ENCODE measurements around the gene CDK4. TPM values are rescaled to one million over a fixed set of nuclear protein-coding genes. Genes with fewer than 3 reads are reported as not detected.
A peak's percentile ranks its signal among the peaks of the same experiment; 100 is the strongest.

Gene CDK4
- total and polyA plus RNA-seq, 2 of the 13 experiments (the other 11 are each of a cell fraction or from before 2014, with no cell fraction given): 191 to 209 TPM

- TF ChIP-seq TOPORS (CRISPR knock-in tag; IDR thresholded peaks at IDR 0.05) (no peak), POGK (CRISPR knock-in tag; conservative IDR thresholded peaks at IDR 0.05) (peak; percentile 91), MED13 (CRISPR knock-in tag; IDR thresholded peaks at IDR 0.05) (peak; percentile 51; the same call in 1 of the 2 replicates), YEATS4 (CRISPR knock-in tag; IDR thresholded peaks at IDR 0.05; ENCODE audit: borderline replicate concordance) (peak; percentile 93), SNAPC4 (CRISPR knock-in tag; IDR thresholded peaks at IDR 0.05) (peak; percentile 89; the same call in 1 of the 2 replicates), ZNF383 (CRISPR knock-in tag; IDR thresholded peaks at IDR 0.05; ENCODE audit: borderline replicate concordance) (no peak), ZMYM3 (CRISPR knock-in tag; IDR thresholded peaks at IDR 0.05) (no peak), NONO (IDR thresholded peaks at IDR 0.05) (no peak), NONO (CRISPR knock-in tag; conservative IDR thresholded peaks at IDR 0.05) (peak; percentile 88), TEF (CRISPR knock-in tag; IDR thresholded peaks at IDR 0.05) (no peak), FOXA1 (IDR thresholded peaks at IDR 0.05) (no peak), FOXA1 (CRISPR knock-in tag; IDR thresholded peaks at IDR 0.05) (peak; percentile 76), PAX8 (CRISPR knock-in tag; IDR thresholded peaks at IDR 0.05; ENCODE audit: borderline replicate concordance) (no peak), SMC3 (IDR thresholded peaks at IDR 0.05; ENCODE audit: low read length) (peak; percentile 58), ZNF101 (CRISPR knock-in tag; IDR thresholded peaks at IDR 0.05; ENCODE audit: borderline replicate concordance, low read depth) (no peak; the same call in 1 of the 2 replicates), KLF16 (CRISPR knock-in tag; IDR thresholded peaks at IDR 0.05) (peak in 1 of 2 experiments; percentile 97; a peak in 2 of 4 replicates), NFATC3 (CRISPR knock-in tag; IDR thresholded peaks at IDR 0.05) (no peak), NCOA5 (CRISPR knock-in tag; IDR thresholded peaks at IDR 0.05) (no peak), ZNF124 (CRISPR knock-in tag; IDR thresholded peaks at IDR 0.05) (peak; percentile 88), ZSCAN21 (CRISPR knock-in tag; IDR thresholded peaks at IDR 0.05; ENCODE audit: borderline replicate concordance) (peak; percentile 85; the same call in 1 of the 2 replicates), ZSCAN31 (CRISPR knock-in tag; IDR thresholded peaks at IDR 0.05; ENCODE audit: low read depth) (peak; percentile 92), ZFY (CRISPR knock-in tag; IDR thresholded peaks at IDR 0.05) (peak; percentile 79), ZNF432 (CRISPR knock-in tag; IDR thresholded peaks at IDR 0.05; ENCODE audit: borderline replicate concordance) (no peak), ZNF17 (CRISPR knock-in tag; IDR thresholded peaks at IDR 0.05) (no peak)
Measured at GRCh38 chr12:57782608-57783465, 30.7 kb upstream of the CDK4 start, which contains the start of gene TSFM (continued).
